Neural cell (in vitro differentiated cells): Measurements from ENCODE around the gene RASAL3. TPM values are rescaled to one million over a fixed set of nuclear protein-coding genes. Genes with fewer than 3 reads are reported as not detected.

Experiments used
- H2AFZ ChIP-seq: fragments of 200-600, 300-800 bp; sonication (generic), shearing (Covaris generic); 2 replicates; pipeline ENCODE4 v1.6.0; 2014; ENCODE audit warnings: low read depth, mild to moderate bottlenecking, antibody characterized with exemption, low read length, moderate library complexity
- H3F3A ChIP-seq: fragments of 200-600 bp; shearing (Covaris generic); 2 replicates; pipeline ENCODE4 v1.6.1; 2016; ENCODE audit warnings: mild to moderate bottlenecking, moderate library complexity, mixed read lengths, antibody characterized with exemption, low read length; ENCODE audit not compliant: insufficient read depth, poor library complexity, severe bottlenecking
- H3K27ac ChIP-seq: fragments of 200-600, 300-800 bp; sonication (generic), shearing (Covaris generic); 2 replicates; pipeline ENCODE4 v1.5.1; 2014; ENCODE audit warnings: mild to moderate bottlenecking, low read length, moderate library complexity
- H3K27me3 ChIP-seq: fragments of 300-800, 200-600 bp; sonication (generic), shearing (Covaris generic); 2 replicates; pipeline ENCODE4 v1.6.0; 2014; ENCODE audit warnings: mild to moderate bottlenecking, low read depth, low read length, moderate library complexity; ENCODE audit not compliant: insufficient read depth
- H3K36me3 ChIP-seq: fragments of 300-800, 200-600 bp; sonication (generic), shearing (Covaris generic); 2 replicates; pipeline ENCODE4 v1.5.1; 2014; ENCODE audit warnings: mild to moderate bottlenecking, antibody characterized with exemption, low read length, moderate library complexity; ENCODE audit not compliant: insufficient read depth
- H3K4me2 ChIP-seq: fragments of 300-800, 200-600 bp; sonication (generic), shearing (Covaris generic); 2 replicates; pipeline ENCODE4 v1.6.0; 2014; ENCODE audit warnings: mild to moderate bottlenecking, low read length
- H3K4me3 ChIP-seq: fragments of 300-800, 200-600 bp; sonication (generic), shearing (Covaris generic); 2 replicates; pipeline ENCODE4 v1.5.1; 2014; ENCODE audit warnings: mild to moderate bottlenecking, low read length, moderate library complexity
- H3K79me2 ChIP-seq: fragments of 200-600 bp; shearing (Covaris generic); replicated peaks from 2 replicates; pipeline ENCODE4 v1.6.0; 2014; ENCODE audit warnings: mild to moderate bottlenecking, low read length, moderate library complexity; ENCODE audit not compliant: insufficient read depth
- H3K9ac ChIP-seq: fragments of 300-800, 200-600 bp; sonication (generic), shearing (Covaris generic); 2 replicates; pipeline ENCODE4 v1.6.1; 2016; ENCODE audit warnings: mild to moderate bottlenecking, low read length, mixed read lengths
- H3K9me2 ChIP-seq: fragments of 200-600 bp; shearing (Covaris generic); 2 replicates; pipeline ENCODE4 v1.6.1; 2016; ENCODE audit warnings: mild to moderate bottlenecking, low read length, mixed read lengths; ENCODE audit not compliant: insufficient read depth
- H3K9me3 ChIP-seq: fragments of 200-600, 300-800 bp; sonication (generic), shearing (Covaris generic); 2 replicates; pipeline ENCODE4 v1.6.1; 2016; ENCODE audit warnings: mild to moderate bottlenecking, mixed run types, low read length, moderate library complexity, mixed read lengths
- H4K20me1 ChIP-seq: fragments of 200-600 bp; shearing (Covaris generic); 2 replicates; pipeline ENCODE4 v1.6.1; 2016; ENCODE audit warnings: mild to moderate bottlenecking, mixed run types; ENCODE audit not compliant: insufficient read depth
- EP300 ChIP-seq: fragments of 450-650 bp; conservative IDR thresholded peaks from 2 replicates; pipeline ENCODE4 v1.6.1; 2014; ENCODE audit warnings: antibody characterized with exemption, mild to moderate bottlenecking, moderate library complexity; ENCODE audit not compliant: poor library complexity, severe bottlenecking
- EZH2 ChIP-seq: fragments of 200-600, 300-800 bp; shearing (Covaris generic), sonication (generic); IDR thresholded peaks from 2 replicates; pipeline ENCODE4 v1.6.1; 2014; ENCODE audit warnings: antibody characterized with exemption, low read length, borderline replicate concordance, mild to moderate bottlenecking; ENCODE audit not compliant: insufficient read depth, poor library complexity, severe bottlenecking
- MXI1 ChIP-seq: fragments of 450-650 bp; conservative IDR thresholded peaks from 2 replicates; pipeline ENCODE4 v1.6.1; 2014; ENCODE audit warnings: antibody characterized with exemption, mild to moderate bottlenecking; ENCODE audit not compliant: poor library complexity, severe bottlenecking
- POLR2AphosphoS5 ChIP-seq: IDR thresholded peaks from 2 replicates; pipeline ENCODE4 v1.6.1; 2012
- RAD21 ChIP-seq: fragments of 450-650 bp; conservative IDR thresholded peaks from 2 replicates; pipeline ENCODE4 v1.6.1; 2014; ENCODE audit warnings: antibody characterized with exemption, mild to moderate bottlenecking, moderate library complexity
- SMC3 ChIP-seq: fragments of 450-650 bp; conservative IDR thresholded peaks from 2 replicates; pipeline ENCODE4 v1.6.1; 2014; ENCODE audit warnings: antibody characterized with exemption, mild to moderate bottlenecking, moderate library complexity; ENCODE audit not compliant: poor library complexity
- TAF1 ChIP-seq: IDR thresholded peaks from 2 replicates; pipeline ENCODE4 v1.6.1; 2012; ENCODE audit warnings: low read depth
- polyA plus RNA-seq: library from polyadenylated mRNA; depleted of rRNA; stranded (reverse); fragments of >200 nt; gene quantifications from 2 replicates; pipeline ENCODE4 v1.2.3, GENCODE V29; 2014
- TF ChIP-seq, protein P1 (sequence below): IDR thresholded peaks from 2 replicates; pipeline ENCODE4 v1.6.1; 2012; ENCODE audit warnings: borderline replicate concordance
- TF ChIP-seq, protein P2 (sequence below): fragments of 450-650 bp; IDR thresholded peaks from 2 replicates; pipeline ENCODE4 v1.5.1; 2014; ENCODE audit warnings: antibody characterized with exemption, mild to moderate bottlenecking, moderate library complexity; ENCODE audit not compliant: poor library complexity, severe bottlenecking

Gene RASAL3
- polyA plus RNA-seq, 1 donor from 2014 or later: 1.1 TPM

DNA sequence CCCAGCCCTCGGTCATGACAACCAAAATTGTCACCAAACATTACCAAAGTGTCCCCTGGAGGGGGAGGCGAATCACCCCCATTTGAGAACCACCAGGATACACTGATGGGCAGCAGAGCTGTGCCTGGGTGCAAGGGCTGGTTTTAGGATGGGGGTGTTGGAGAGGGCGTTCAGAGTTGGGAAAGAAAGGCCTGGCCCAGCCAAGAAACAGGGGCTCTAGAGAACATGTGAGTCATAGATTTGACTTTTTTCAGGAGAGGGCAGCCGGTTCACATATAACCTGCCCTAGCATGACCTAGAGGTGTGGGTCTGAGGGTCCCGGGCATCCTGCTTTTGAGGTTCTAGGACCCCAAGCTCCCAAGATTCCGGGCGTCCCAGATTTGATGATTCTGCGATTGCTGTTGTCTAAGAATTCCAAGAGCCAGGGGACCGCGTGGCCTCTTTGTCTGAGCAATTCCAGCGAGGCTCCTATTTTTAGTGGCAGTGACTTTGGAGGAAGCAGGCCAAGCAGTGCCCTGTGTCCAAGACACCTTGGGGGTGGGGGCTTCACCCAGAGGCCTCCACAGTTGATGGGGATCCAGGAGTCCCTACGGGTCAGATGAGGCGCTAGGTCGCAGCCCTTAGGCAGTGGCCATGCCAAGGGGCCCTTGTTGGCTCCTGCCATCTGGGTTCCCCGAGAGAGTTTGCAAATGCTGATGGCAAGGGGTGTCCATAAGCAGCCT lies 19.7 kb downstream of the RASAL3 start:
- H3K9ac ChIP-seq: no peak overlapping the region
- H3K36me3 ChIP-seq: no peaks in the 10 kb centered on the region

DNA sequence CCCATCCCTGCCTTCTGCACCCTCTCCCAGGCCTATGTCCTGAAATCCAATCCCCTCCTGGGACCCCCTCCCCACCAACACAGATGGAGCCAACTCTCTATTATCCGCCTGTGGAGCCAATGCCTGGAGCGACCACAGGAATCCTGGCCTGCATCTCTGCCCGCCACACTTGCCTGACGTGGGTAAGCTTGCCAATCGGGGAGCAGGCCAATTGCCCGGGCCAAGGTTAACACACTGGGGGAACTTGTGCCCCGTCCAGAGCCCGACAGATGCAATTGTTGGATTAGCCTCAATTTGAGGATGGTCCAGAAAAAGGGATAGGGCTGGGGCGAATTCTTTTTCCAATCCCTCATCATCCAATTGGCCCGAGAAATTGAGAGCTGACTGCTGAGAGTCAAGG lies 20.5 kb downstream of the RASAL3 start:
- H3K9me3 ChIP-seq: no peaks in the 10 kb centered on the region
- peaks cover 1% of the 10 kb centered on the region for H3K79me2 ChIP-seq
- no peaks in the 10 kb centered on the region for H3K27me3 ChIP-seq
- H3K4me3 ChIP-seq: no peak overlapping the region
- H4K20me1 ChIP-seq: no peaks in the 10 kb centered on the region
- no peak overlapping the region for H2AFZ ChIP-seq
- no peak overlapping the region for H3K9ac ChIP-seq
- no peaks in the 10 kb centered on the region for H3K36me3 ChIP-seq
- H3K9me2 ChIP-seq: no peaks in the 10 kb centered on the region
- H3K27ac ChIP-seq: no peak overlapping the region
- no peaks in the 10 kb centered on the region for H3F3A ChIP-seq
- TF ChIP-seq SMC3: no peak
- TF ChIP-seq, protein P1, sequence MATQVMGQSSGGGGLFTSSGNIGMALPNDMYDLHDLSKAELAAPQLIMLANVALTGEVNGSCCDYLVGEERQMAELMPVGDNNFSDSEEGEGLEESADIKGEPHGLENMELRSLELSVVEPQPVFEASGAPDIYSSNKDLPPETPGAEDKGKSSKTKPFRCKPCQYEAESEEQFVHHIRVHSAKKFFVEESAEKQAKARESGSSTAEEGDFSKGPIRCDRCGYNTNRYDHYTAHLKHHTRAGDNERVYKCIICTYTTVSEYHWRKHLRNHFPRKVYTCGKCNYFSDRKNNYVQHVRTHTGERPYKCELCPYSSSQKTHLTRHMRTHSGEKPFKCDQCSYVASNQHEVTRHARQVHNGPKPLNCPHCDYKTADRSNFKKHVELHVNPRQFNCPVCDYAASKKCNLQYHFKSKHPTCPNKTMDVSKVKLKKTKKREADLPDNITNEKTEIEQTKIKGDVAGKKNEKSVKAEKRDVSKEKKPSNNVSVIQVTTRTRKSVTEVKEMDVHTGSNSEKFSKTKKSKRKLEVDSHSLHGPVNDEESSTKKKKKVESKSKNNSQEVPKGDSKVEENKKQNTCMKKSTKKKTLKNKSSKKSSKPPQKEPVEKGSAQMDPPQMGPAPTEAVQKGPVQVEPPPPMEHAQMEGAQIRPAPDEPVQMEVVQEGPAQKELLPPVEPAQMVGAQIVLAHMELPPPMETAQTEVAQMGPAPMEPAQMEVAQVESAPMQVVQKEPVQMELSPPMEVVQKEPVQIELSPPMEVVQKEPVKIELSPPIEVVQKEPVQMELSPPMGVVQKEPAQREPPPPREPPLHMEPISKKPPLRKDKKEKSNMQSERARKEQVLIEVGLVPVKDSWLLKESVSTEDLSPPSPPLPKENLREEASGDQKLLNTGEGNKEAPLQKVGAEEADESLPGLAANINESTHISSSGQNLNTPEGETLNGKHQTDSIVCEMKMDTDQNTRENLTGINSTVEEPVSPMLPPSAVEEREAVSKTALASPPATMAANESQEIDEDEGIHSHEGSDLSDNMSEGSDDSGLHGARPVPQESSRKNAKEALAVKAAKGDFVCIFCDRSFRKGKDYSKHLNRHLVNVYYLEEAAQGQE: no peak
- TF ChIP-seq, protein P2, sequence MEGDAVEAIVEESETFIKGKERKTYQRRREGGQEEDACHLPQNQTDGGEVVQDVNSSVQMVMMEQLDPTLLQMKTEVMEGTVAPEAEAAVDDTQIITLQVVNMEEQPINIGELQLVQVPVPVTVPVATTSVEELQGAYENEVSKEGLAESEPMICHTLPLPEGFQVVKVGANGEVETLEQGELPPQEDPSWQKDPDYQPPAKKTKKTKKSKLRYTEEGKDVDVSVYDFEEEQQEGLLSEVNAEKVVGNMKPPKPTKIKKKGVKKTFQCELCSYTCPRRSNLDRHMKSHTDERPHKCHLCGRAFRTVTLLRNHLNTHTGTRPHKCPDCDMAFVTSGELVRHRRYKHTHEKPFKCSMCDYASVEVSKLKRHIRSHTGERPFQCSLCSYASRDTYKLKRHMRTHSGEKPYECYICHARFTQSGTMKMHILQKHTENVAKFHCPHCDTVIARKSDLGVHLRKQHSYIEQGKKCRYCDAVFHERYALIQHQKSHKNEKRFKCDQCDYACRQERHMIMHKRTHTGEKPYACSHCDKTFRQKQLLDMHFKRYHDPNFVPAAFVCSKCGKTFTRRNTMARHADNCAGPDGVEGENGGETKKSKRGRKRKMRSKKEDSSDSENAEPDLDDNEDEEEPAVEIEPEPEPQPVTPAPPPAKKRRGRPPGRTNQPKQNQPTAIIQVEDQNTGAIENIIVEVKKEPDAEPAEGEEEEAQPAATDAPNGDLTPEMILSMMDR: no peak
- TF ChIP-seq RAD21: no peak
- no peak for TF ChIP-seq POLR2AphosphoS5
- TF ChIP-seq MXI1: no peak
- no peak overlapping the region for H3K4me2 ChIP-seq

More for the DNA sequence above, 19.7 kb downstream of the RASAL3 start:
- peaks cover 3% of the 10 kb centered on the region for H3K79me2 ChIP-seq
- no peaks in the 10 kb centered on the region for H3K9me2 ChIP-seq
- no peaks in the 10 kb centered on the region for H4K20me1 ChIP-seq
- no peak overlapping the region for H3K27ac ChIP-seq
- no peaks in the 10 kb centered on the region for H3K27me3 ChIP-seq
- H3K9me3 ChIP-seq: no peaks in the 10 kb centered on the region
- no peak overlapping the region for H3K4me3 ChIP-seq
- TF ChIP-seq, protein P2: no peak
- TF ChIP-seq SMC3 (no peak), RAD21 (no peak), POLR2AphosphoS5 (no peak), EP300 (no peak), EZH2 (no peak), MXI1 (no peak), TAF1 (no peak)
- TF ChIP-seq, protein P1: no peak
- H2AFZ ChIP-seq: no peak overlapping the region
- no peak overlapping the region for H3K4me2 ChIP-seq
- no peaks in the 10 kb centered on the region for H3F3A ChIP-seq
